Suppressor macrophage treated with lipopolysaccharide for 4 hours (primary cell): ENCODE results near the gene FXN.
"Not testable (repeated sequence)": the region's sequence is repeated elsewhere in the genome, so short reads cannot be mapped to it uniquely, and the experiment has no call there.

ENCODE experiments used
- DNase-seq: peaks from one replicate; pipeline ENCODE4 v3.0.0-alpha.2; 2020

The FXN gene

DNA sequence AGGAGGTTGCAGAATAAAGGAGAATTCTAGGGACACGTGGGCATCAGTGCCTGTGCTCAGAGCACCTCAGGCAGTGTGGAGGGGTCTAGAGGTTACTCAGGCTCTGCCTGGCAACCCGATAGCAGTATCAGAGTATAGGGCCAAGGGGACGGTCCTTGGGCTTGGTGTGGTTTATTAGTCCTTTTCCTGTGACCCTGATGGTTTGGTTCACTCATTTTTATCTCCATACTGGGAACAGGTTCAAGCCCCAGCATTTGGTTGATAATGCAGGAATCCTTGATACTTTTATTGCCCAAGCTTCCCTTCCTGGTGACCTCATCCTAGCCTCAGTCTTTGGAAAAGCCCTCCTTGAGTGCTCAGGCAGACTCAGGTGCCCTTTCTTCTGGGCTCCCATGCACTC lies 35.5 kb downstream of the FXN start:
- no peak for DNase-seq

GRCh38 chr9:69073103-69073502 lies 37.6 kb downstream of the FXN start:
- no peak for DNase-seq

GRCh38 chr9:69074801-69075200 lies 39.2 kb downstream of the FXN start:
- DNase-seq, result no peak

DNA sequence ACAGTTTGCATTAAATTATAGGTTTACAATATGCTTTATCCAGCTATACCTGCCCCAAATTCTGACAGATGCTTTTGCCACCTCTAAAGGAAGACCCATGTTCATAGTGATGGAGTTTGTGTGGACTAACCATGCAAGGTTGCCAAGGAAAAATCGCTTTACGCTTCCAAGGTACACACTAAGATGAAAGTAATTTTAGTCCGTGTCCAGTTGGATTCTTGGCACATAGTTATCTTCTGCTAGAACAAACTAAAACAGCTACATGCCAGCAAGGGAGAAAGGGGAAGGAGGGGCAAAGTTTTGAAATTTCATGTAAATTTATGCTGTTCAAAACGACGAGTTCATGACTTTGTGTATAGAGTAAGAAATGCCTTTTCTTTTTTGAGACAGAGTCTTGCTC lies 41.0 kb downstream of the FXN start:
- DNase-seq, result no peak

DNA sequence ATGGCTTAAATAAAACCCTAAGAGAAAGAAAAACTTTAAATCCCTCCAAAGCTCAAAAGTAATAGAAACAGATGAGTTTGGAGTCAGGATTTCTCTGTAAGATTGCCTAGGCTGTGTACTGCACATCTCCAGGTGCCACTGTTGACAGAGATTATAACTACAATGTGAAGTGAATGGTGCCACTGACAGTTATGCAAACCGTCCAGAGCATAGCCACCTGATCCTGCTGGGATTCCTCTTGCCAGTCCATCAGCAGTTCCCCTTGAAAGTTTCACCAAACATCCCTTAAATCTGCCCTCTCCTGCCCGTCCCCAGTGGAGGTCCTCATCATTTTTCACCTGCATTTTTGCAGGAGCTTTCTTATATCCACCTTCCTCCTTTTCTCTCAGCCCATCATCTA lies 42.5 kb downstream of the FXN start:
- no peak for DNase-seq

- DNase-seq, result no peak
Measured at GRCh38 chr9:69078581-69078980, 43.0 kb downstream of the FXN start.

- no peak for DNase-seq
Measured at GRCh38 chr9:69079186-69079585, 43.6 kb downstream of the FXN start.

DNA sequence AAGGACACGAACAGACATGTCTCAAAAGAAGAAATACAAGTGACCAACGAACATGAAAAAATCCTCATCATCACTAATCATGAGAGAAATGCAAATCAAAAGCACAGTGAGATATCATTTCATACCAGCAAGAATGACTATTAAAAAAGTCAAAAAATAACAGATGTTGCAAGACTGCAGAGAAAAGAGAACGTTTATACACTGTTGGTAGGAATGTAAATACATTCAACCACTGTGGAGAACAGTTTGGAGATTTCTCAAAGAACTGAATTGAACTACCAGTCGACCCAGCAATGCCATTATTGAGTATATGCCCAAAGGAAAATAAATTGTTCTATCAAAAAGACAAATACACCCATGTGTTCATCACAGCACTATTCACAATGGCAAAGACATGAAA lies 45.7 kb downstream of the FXN start:
- no peak for DNase-seq

- no peak for DNase-seq
Measured at GRCh38 chr9:69083321-69083720, 47.8 kb downstream of the FXN start.

DNA sequence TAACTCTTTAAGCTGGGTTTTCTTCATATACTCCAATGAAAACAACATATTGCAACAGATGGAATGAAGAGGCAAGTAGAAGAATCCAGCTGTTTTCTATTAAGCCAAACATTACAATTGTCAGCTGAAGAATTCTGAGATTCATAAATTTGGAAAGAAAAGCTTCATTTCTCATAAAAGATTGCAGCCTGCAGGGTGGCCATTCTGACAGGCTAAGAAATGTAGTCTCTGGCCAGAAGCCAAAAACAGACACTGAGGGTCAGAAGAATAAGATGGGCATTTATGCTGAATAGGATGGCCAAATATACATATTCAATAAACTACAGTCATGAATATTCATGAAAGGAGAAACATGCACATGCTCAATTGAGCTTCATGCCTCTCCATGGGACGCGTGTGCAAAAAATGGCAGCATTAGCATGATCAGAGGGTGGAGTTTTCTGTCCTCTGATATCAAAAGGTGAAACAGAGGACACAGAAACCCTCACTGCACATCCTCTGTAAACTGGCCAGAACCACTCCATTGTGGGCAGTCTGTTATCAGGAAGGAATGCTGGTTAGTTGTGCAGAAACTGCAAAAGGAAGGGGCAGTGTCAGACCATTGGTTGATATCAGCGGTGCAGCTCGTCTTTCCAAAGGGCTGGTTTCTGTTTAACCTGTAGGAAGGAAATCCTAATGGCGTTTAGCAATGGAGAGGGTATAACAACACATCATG lies 50.2 kb downstream of the FXN start:
- no peak for DNase-seq

DNA sequence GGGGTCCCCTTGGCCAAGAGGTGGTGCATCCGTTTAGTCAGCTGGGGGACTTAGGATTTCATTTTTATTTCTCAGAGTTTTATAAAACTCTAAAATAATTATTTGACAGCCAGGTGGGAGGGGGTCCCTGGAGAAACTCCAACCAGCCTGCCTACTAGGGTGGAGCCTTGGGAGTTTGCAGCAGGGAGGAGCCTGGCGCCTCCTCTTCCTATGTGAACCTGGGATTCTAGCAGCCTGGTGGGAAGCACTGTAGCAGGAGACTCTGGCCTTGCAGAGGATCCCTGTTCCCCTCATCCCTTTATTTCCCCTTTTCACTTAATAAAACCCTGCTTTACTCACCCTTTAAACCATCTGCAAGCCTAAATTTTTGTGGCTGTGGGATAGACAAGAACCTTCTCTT lies 50.8 kb downstream of the FXN start:
- DNase-seq, result no peak

- DNase-seq, result no peak
Measured at GRCh38 chr9:69086769-69087168, 51.2 kb downstream of the FXN start.

DNA sequence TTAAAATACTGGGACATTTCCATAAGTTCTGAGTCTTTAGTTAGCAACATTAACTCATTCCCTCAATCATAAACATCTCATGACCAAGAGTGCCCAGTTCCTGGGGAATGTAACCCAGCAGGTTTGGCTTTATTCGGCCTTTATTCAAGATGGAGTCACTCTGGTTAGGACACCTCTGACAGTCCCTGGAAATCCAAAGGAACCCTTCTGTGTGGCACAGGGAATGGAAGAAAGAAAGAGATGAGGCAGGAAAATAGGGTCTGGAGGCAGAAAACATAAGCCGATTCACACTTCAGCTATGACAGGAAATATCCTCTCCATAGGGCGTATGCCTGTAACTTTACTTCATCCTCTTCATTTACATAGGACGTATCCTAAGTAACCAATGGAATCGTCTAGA lies 53.5 kb downstream of the FXN start:
- DNase-seq, result no peak

- DNase-seq, result no peak
Measured at GRCh38 chr9:69089491-69089890, 53.9 kb downstream of the FXN start.

DNA sequence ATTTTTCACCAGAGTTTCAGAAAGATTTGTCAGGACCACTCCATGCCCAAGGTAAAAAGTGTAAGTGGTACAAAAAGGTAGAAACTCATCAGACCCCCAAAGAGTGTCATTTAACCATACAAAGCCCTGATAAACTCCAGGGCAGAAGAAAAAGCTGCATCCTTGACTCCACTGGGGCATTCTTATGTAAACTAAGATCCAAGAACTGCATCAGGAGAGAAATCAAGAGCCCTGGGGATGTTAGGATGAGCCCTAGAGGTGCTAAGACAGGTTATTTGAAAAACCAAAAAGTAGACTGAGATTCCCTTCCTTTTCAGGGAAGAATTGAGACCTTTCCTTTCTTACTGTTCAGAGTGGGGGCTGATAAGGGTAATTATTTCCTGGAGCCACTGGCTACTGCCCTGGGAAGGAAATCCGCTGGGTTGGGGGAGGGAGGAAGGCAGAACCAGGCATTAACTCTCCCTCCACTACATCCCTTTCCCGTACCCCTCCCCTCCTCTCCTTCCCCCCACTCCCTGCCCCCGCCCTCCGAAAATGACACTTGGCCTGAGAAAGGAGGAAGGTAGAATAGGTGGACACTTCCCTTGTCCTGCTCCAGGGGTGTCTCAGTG lies 54.7 kb downstream of the FXN start:
- DNase-seq, result no peak

DNA sequence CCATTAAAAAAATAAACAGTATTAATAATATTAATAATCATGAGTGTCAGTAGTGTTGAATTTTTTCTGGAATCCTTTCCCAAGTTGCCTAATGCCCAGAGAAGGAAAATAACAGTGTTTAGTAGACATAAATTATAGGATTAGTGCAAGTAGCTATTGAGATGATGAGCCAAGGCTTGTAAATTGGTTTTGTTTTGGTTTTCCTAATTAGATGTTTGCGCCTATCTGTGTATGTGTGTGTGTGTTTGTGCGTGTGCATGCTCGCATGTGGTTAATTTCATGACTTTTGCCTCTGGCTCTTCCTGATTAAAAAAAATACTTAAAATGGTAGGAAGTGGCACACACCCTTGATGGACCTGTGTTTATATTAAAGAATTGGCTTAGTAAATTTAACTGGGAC lies 55.4 kb downstream of the FXN start:
- no peak for DNase-seq

DNA sequence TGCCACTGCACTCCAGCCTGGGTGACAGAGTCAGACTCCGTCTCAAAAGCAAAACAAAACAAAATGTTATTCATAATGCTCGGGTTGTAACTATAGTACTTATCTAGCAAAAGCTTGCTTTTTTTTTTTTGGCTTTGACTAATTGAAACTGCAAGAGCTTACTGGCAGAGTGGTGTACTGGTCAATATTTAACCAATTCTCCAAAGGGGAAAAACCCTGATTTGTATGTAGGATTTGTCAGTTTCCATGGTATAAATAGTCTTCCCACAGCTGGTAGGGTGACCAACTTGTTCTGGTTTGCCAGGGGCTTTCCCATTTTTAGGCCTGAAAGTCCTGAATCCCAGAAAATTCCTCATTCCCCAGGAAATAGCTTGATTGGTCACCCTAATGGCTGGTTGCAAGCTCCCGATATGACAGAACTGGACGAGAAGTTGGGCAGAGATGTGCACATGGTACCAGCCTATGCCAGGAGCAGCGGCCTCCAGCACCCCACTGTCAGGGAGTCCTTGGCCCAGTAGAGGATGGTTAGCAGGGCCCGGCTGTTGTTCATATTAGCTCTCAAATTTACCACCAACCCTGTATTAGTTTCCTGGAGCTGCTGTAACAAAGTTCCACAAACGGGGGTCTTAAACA lies 58.0 kb downstream of the FXN start:
- DNase-seq, result no peak

- DNase-seq, result not testable (repeated sequence)
Measured at GRCh38 chr9:69094361-69095135, 59.0 kb downstream of the FXN start.

DNA sequence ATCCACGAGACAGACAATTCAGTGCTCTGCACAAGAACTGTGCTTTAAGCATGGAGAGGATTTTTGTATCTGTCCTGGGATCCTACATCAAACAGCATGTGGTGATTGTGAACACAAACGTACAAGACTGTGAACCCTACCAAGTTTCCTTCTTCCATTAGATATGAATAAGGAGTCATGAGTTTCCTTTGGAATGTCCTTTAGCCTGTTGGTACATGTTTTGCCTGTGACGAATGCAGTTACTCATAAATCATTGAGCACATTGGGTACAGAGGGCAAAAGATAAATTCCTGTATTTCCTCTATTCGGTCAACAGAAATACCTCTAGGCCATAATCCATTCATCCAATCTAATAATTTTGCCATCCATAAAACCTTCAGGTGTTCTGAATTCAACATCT lies 61.5 kb downstream of the FXN start:
- DNase-seq, result no peak

DNA sequence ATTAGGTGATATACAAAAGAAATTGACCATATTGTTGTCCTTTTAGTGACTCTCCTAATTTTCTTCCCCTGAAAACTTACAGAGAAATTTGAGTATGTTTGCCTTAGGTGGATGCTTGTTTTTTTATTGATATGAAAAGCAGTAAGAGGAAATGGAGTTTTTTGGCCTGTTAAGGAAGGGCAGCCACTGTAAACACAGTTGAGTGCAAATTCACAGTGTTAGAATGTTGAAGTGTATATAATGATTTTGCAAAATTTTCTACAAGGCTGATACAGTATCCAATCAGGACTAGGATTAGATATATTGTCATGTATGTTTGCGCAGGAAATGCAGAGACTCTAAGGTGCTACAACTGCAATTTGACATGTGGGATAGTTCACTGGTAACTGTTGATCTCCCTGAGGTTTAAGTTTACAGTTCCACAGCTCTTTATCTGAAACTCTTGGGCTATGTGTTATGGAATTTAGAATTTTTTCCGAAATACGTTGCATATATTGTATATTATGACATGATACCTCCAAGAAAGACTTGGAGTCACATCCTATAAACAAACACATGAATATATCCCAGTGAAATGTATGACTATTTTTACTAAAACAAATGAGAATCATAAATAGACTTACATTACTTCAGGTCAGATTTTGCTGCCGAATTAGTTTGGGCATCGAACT lies 62.5 kb downstream of the FXN start:
- DNase-seq, result no peak

DNA sequence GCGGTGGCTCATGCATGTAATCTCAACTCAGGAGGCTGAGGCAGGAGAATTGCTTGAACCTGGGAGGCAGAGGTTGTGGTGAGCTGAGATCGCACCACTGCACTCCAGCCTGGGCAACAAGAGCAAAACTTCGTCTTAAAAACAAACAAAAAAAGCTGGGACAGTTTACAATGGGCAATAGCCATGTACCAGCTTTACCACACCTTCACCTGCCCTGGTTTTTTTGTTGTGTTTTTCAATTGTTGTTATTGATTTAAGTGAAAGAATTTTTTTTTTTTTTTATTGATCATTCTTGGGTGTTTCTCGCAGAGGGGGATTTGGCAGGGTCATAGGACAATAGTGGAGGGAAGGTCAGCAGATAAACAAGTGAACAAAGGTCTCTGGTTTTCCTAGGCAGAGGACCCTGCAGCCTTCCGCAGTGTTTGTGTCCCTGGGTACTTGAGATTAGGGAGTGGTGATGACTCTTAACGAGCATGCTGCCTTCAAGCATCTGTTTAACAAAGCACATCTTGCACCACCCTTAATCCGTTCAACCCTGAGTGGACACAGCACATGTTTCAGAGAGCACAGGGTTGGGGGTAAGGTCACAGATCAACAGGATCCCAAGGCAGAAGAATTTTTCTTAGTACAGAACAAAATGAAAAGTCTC lies 67.9 kb downstream of the FXN start:
- not testable (repeated sequence) for DNase-seq

- DNase-seq, result no peak
Measured at GRCh38 chr9:69104830-69105527, 69.4 kb downstream of the FXN start.
